Right lobe of liver (tissue), 6 donors: ENCODE measurements around the gene PALMD. TPM values are rescaled to one million over a fixed set of nuclear protein-coding genes. Genes with fewer than 3 reads are reported as not detected.

Experiments used
- ATAC-seq, 4 donors: fragments of 200-7000 bp; cut with Tn5 transposase; one replicate each; pipeline ENCODE4 v1.9.1; 2020; ENCODE audit warnings: mild to moderate bottlenecking in 4 of 4, moderate library complexity in 4 of 4
- DNase-seq, 3 donors: peaks; one replicate each; pipeline ENCODE4 v3.0.0-alpha.2; 2020
- H3K27ac ChIP-seq, 3 donors: fragments of 200-600 bp; one replicate each; pipeline ENCODE4 v1.8.0; 2022
- H3K27me3 ChIP-seq, 2 donors: fragments of 200-600 bp; one replicate each; pipeline ENCODE4 v1.8.0; 2022
- H3K36me3 ChIP-seq, 4 donors: fragments of 200-600 bp; sonication (generic) in 1 of 4; one replicate each; pipeline versions ENCODE4 v1.5.1 to v1.8.0; 2017 to 2022; ENCODE audit warnings: control low read depth in 1 of 4
- H3K4me1 ChIP-seq, 4 donors: fragments of 200-600 bp; sonication (generic) in 1 of 4; one replicate each; pipeline versions ENCODE4 v1.5.1 to v1.8.0; 2017 to 2022; ENCODE audit warnings: control low read depth in 1 of 4
- H3K4me3 ChIP-seq, 3 donors: fragments of 200-600 bp; one replicate each; pipeline ENCODE4 v1.8.0; 2022
- H3K9me3 ChIP-seq, 4 donors: fragments of 200-600 bp; sonication (generic) in 1 of 4; one replicate each; pipeline versions ENCODE4 v1.5.1 to v1.8.0; 2017 to 2022; ENCODE audit warnings: control low read depth in 1 of 4
- CTCF ChIP-seq, 4 donors: fragments of 200-600 bp in 3 of 4; fragments of 450-650 bp in 1 of 4; IDR thresholded peaks; one replicate each; pipeline versions ENCODE4 v1.5.1 to v1.8.0; 2016 to 2022; ENCODE audit warnings: antibody characterized with exemption in 4 of 4, mild to moderate bottlenecking in 2 of 4
- POLR2A ChIP-seq: fragments of 450-650 bp; IDR thresholded peaks from one replicate; pipeline ENCODE4 v1.6.1; 2017; ENCODE audit warnings: antibody characterized with exemption, mild to moderate bottlenecking
- WGBS: methylation state at CpG from one replicate; pipeline ENCODE4 v1.1.6; 2018; ENCODE audit warnings: low coverage, low lambda C conversion rate; ENCODE audit not compliant: insufficient coverage; ENCODE audit errors: missing lambda C conversion rate; 5-methylcytosine and 5-hydroxymethylcytosine counted together
- intact Hi-C, 2 donors: fragments of 100-400 bp; cut with DNase I; formaldehyde crosslinking; loops; one replicate each; pipeline versions ENCODE4 v1.11.2 to v1.14.1; 2022
- total RNA-seq, 6 experiments: library from RNA; depleted of rRNA in 2 of 6; stranded (reverse); fragments of >200 nt in 2 of 6; fragmentation: NEBNext Ultra II Directional in 3 of 6; extraction: Animal tissue kit (Norgen Biotek cat#: 25700) in 3 of 6; gene quantifications; one replicate each; pipeline versions ENCODE4 v1.1.0 to v1.2.4, GENCODE V29; 2016 to 2023
- donor health status: DM: no; HTN: yes; CAD: no.
- donor health status: DM: no; HTN: no; CAD: no.
- donor health status: DM: no; HTN: no; CAD: no.
- donor health status: DM: no; HTN: yes; CAD: no.
- donor health status: DM: no; HTN: yes; CAD: no.

The PALMD gene
- total RNA-seq, 6 experiments from 2014 or later = 15.0 to 21.1 (median 18.2) TPM

- H3K27me3 ChIP-seq = no peaks in the 10 kb centered on the region
Observed at GRCh38 chr1:99606306-99606705, 39.6 kb upstream of the PALMD start.

GRCh38 chr1:99607590-99607989, 38.3 kb upstream of the PALMD start:
- intact Hi-C loops = no loop called here
- 80% methylated on average over 1 of the region's 1 CpG for WGBS
- peaks cover 0 to 9% (median 0%) of the 10 kb centered on the region in 4 donors for H3K4me1 ChIP-seq
- no peaks in the 10 kb centered on the region for H3K36me3 ChIP-seq
- H3K4me3 ChIP-seq = no peak overlapping the region
- no peak for DNase-seq
- H3K9me3 ChIP-seq = no peaks in the 10 kb centered on the region
- H3K27ac ChIP-seq = no peak overlapping the region
- TF ChIP-seq POLR2A (no peak), CTCF (IDR thresholded peaks at IDR 0.05) (no peak)
- no peaks in the 10 kb centered on the region for H3K27me3 ChIP-seq
- no peak for ATAC-seq

More at GRCh38 chr1:99606306-99606705, 39.6 kb upstream of the PALMD start:
- TF ChIP-seq CTCF (IDR thresholded peaks at IDR 0.05) (no peak), POLR2A (no peak)
- Histone ChIP-seq H3K9me3 (no peaks in the 10 kb centered on the region), H3K27ac (no peak overlapping the region), H3K4me3 (no peak overlapping the region), H3K36me3 (no peaks in the 10 kb centered on the region), H3K4me1 (peaks cover 0 to 9% (median 0%) of the 10 kb centered on the region in 4 donors)
- DNase-seq = no peak
- WGBS = 86% methylated on average over 2 of the region's 2 CpGs
- no peak for ATAC-seq
- intact Hi-C loops = no loop called here

- Histone ChIP-seq H3K27ac (no peak overlapping the region), H3K27me3 (no peaks in the 10 kb centered on the region), H3K4me1 (peaks cover 0 to 9% (median 0%) of the 10 kb centered on the region in 4 donors), H3K4me3 (no peak overlapping the region), H3K9me3 (no peaks in the 10 kb centered on the region), H3K36me3 (no peaks in the 10 kb centered on the region)
- 79% methylated on average over 2 of the region's 2 CpGs for WGBS
- DNase-seq = no peak
- TF ChIP-seq POLR2A (no peak), CTCF (IDR thresholded peaks at IDR 0.05) (no peak)
- no peak for ATAC-seq
- intact Hi-C loops = no loop called here
Observed at GRCh38 chr1:99608058-99608457, 37.9 kb upstream of the PALMD start.

- ATAC-seq (no peak), DNase-seq (no peak)
- 47% methylated on average over 2 of the region's 2 CpGs for WGBS
- TF ChIP-seq CTCF (IDR thresholded peaks at IDR 0.05) (no peak), POLR2A (no peak)
- Histone ChIP-seq H3K4me1 (peaks cover 0 to 8% (median 0%) of the 10 kb centered on the region in 4 donors), H3K27ac (no peak overlapping the region), H3K36me3 (no peaks in the 10 kb centered on the region), H3K27me3 (no peaks in the 10 kb centered on the region), H3K9me3 (no peaks in the 10 kb centered on the region), H3K4me3 (no peak overlapping the region)
- intact Hi-C loops = no loop called here
Observed at GRCh38 chr1:99613716-99614115, 32.2 kb upstream of the PALMD start.

GRCh38 chr1:99614728-99615127, 31.2 kb upstream of the PALMD start:
- Histone ChIP-seq H3K27me3 (no peaks in the 10 kb centered on the region), H3K4me3 (no peak overlapping the region), H3K27ac (no peak overlapping the region), H3K9me3 (no peaks in the 10 kb centered on the region), H3K4me1 (peaks cover 0 to 8% (median 0%) of the 10 kb centered on the region in 4 donors), H3K36me3 (no peaks in the 10 kb centered on the region)
- TF ChIP-seq POLR2A (no peak), CTCF (IDR thresholded peaks at IDR 0.05) (no peak)
- ATAC-seq = no peak
- intact Hi-C loops = no loop called here
- no peak for DNase-seq
